HG03575 (cell line): ENCODE measurements around the gene STPG1.

Experiments used
- ATAC-seq: cut with Tn5 transposase; IDR thresholded peaks from one replicate; pipeline ENCODE4 v1.9.1; 2021; ENCODE audit not compliant: unreplicated experiment, insufficient number of reproducible peaks, low FRiP score; ENCODE audit errors: extremely low read depth

The STPG1 gene

DNA sequence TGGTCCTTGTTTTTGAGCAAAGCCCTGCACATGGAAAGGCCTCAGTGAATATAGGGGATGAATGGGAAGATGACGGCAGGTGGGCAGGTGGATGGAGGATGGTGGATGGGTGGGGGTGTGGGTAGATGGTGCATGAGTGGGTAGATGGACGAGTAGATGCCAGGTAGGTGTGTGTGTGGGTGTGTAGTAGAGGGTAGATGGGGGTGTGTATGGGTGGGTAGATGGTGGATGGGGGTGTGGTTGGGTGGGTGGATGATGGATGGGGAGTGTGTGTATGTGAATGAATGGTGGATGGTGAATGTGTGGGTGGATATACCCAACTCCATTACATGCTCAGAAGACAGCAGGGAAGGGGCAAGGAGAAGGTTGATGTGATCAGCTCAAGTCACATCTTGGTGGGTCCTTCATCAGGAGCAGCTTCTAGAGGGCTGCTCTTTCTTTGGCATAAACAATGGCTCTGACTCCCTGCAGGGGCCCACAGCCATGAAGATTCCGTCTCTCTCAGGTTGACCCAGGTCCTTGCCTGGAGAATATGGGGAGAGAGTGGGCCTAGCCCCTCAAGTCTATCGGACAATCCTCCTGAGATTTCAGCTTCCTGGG is 60.2 kb downstream of the STPG1 start:
- no peak for ATAC-seq

DNA sequence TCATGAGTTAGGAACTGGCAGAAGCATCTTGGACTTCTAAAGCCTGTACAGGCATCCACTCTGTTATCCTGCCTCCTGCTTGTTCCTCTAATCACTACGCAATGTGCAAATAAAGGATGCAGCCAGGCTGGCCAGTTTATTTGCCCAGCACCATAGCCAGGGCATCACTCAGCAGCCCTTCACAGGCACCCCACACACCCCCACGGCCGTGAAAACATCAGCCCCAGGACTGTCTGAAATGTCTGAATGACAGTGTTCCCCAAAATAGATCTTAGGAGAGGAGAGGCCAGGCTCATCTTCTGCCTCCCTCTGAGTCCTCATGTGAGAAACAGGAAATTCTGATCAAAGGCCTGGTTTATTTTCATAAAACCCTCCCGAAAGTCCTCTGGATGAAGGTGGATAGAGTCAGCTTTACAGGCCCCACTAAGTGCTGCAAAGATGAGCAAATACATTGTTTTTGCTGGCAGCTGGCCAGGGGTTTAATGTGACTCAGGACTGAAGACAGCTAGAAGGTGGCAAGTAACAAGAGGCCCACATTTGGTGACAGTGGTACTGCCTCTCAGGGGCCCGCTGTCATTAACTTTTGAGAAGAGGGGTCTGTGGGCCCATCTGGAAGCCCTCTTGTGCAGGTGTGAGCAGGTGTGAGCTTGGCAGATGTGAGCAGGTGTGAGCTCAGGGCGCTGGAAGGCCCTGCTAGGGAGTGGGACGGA is 61.5 kb downstream of the STPG1 start:
- no peak for ATAC-seq

DNA sequence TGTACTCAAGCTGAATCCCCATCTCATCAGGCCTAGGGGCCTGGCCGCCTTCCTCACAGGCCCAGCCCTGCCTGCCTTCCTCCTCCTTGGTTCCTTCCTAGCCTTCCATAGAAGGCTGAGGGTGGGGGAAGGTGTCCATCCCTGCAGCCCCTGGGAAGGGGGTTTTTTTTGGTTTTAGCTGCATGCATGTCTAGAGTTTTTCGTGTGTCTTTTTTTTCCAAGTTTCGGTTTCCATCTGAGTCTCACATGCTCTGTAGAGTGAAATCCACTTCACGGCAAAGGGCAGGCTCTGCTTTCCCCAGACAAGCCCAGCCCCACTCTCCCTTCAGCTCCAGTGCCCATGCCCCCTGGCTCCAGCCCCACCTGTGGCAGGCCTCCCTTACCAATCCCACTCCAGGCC is 62.3 kb downstream of the STPG1 start:
- no peak for ATAC-seq

DNA sequence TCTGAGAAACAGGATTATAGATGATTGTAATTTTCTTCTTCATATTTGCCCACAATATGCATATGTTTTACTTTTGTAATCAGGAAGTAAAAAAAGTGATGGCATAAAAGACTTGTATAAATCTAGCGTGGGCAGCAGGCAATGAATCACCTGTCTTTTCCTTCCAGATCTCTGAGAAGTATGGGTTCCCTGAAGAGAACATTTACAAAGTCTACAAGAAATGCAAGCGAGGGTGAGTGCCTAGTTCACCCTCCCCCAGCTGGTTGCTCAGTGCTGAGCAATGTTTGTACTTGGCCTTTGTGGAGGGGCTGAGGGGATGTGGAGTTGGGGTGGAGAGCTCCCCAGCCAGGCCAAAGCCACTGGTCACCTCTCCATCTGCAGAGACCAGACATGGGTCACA is 63.7 kb downstream of the STPG1 start:
- ATAC-seq: no peak

DNA sequence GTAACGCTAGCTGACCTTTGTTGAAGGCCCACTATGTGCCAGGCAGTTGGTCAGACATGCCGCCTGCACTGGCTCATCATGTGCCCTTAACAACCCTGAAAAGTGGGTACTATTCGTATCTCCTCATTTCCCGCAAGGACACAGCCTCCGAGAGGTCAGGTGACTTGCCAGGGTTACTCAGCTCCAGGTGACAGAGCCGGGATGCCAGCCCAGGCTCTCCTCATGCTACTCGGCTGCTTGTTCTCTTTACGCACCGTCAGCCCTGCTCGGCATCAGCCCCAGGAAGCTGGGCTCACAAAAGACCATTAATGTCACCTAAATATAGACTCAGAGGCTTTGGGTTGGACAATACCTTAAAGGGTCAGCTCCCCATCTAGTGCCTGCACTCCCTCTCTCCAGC is 65.4 kb downstream of the STPG1 start:
- ATAC-seq: no peak

DNA sequence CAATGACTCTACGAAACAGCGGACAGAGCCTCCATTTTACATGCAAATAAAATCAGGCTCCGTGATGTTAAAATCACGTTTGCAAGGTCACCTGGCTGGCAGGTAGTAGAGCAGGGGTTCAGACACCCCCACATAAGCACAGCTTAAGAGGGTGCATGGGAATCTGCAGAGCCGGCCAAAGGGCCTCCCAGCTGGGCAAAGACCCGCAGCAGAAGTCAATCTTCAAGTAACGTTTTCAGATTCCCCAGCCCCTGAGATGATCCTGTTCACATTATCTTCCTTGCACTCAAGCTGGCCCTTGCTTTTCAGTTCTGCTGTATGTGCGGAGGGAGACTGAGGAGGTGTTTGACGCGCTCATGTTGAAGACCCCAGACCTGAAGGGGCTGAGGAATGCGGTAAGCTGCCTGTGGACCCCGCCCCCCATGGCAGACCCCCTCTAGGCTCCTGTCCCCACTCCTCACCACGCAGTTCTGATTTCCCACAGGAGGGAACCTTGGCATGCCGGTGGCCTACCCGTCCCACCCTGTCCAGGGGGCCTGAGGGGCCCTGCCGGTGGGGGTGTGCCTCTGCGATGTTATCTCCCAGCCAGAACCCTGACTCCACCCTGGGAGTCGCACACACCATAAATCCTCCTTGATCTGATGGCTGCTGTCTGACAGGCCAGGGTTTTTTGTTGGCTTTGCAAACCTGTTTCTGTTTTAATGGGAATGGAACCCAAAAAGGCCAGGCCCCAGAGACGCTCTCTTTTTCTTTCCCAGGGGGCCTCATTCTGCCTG is 66.2 kb downstream of the STPG1 start:
- ATAC-seq: no peak

DNA sequence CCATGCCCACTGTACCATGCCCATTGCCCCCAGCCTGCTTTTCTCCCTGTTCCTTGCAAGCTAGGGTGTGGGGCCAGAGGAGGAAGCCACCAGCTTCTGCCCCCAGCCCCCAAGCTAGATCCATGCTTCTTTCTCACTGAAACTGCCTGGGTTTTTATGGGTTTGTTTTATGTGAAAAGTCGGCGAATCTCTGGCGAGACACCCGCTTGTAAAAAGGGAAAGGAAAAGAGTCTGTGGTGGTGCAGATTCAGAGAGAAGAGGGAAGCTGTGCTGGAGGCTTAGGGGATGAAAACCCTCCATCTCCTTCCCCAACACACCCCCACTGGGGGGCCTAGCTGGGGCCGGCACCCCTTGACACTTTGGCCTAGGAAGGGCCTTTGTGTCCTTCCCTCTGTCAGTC is 68.2 kb downstream of the STPG1 start:
- no peak for ATAC-seq

DNA sequence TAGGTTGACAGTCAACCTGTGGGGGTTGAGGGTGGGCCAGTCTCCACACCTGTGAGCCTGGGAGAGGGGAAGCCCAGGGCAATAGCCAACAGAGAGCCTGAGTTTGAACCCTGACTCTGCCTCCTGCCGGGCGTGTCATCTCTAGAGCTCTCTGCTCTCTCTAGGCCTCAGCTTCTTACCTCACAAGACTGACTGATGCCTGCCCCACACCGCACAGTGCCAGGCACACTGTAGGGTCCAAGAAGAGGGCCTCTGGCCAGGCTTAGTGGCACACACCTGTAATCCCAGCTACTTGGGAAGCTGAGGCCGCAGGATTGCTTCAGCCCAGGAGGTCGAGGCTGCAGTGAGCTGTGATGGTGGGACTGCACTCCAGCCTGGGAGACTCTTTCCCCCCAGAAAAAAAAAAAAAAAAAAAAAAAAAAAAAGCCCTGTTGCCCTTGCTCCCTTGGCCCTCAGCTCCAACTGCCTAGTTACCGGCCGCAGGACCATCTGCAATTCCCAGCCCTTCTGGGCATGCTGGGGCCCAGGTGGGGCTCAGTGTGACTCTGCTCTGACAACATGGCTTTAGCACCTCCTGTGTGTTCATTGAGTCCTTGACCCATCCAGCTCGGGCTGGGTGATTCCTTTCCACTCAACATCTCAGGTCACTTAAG is 69.4 kb downstream of the STPG1 start:
- ATAC-seq: no peak

DNA sequence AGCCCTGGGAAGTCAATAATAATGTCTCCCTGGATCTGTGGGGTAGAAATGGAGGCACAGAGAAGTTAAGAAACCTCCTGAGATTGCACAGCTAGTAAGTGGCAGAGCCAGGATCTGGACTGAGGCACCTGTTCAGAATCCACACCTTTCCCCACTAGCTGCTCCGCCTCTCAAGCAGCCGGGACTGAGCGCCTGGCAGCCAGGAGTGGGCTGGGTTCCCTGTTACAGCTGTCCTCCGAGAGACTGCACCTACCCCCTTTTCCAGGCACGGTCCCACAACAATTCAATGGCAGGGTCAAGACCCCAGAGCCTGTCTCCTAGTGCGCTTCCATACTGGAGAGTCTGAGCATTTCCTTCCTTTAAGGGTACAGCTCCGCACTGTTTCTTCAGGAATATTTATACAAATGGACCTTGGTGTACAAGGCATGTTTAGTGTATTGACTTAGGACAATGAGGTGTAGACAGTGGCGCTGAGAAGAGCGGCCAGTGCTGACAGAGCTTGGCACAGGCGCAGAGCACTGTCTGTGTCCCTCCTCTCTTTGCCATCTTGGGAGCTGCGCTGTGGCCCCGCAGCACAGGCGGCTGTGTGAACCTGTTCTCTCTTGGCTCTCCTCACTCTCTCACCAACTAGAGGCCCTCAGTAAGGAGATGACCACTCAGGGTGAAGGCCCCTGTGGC is 70.0 kb downstream of the STPG1 start:
- no peak for ATAC-seq

DNA sequence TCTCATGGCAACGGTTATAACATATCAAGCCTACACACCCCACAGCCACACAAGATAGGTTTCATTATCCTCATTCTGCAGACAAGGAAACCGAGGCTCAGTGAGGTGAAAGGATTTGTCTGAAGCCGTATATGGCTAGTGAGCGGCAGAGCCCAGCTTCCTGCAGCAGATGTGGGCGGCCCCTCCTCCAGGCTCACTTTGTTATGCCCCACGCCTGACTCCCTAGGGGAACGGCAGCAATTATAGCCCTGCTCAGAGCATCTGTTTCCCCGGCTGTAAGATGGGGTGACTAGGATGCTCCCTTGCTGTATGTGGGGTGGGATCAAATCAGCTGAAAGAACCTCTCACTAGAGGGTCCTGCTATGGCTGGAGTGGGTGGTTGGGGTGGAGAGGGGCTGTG is 72.3 kb downstream of the STPG1 start:
- ATAC-seq: no peak

DNA sequence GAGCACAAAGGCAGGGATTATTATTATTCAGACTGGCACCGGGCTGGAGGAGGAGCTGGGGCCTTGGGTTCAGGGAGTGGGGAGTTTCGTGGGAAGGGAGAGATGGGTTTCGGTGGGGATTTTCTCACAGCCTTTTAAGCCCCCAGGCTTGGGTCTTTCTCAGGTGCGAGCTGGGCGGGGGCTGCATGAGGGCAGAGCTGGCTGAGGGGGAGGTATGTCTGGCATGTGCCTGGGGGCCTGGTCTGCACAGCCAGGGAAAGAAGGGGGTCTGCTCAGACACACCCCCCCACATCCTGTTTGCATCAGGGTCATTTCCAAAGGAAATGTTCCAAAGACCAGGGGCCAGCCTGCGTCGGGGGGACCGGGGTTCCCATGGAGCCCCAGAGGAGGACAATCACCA is 72.8 kb downstream of the STPG1 start:
- ATAC-seq: no peak

DNA sequence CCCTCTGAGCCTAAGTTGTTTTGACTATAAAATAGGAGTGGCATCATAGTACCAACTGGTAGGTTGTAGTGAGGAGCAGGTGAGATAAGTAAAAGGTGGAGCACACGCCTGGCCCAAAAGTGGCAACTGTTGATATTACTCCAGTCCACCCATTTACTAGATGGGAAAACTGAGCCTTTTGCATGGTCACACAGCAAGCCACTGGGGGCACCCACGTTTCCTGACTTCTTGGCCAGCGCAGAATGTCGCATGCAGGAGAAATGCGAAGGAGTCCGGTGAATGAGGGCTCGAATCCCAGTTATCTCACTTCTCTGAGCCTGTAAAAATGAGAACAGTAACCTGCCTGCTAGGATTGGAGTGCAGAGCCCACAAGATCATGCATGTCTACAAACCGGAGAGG is 73.6 kb downstream of the STPG1 start:
- no peak for ATAC-seq

DNA sequence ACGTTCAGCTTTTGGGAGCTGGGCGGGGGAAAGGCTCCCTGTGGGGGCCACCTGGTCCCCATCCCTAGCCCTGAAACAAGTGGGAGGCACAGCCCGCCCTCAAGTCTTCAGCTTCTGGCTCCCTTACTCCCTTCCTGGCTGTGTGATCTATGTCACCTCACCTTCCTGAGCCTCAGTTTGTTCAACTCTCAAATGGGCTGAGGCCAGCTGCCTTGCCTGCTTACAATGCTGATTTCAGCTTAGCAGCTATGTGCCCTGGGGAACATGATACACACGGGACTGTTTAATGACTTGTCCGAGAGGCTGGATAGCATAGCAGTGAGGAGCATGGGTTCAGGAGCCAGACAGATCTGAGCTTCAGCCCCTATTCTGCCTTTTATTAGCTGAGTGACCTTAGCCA is 75.1 kb downstream of the STPG1 start:
- ATAC-seq: no peak

DNA sequence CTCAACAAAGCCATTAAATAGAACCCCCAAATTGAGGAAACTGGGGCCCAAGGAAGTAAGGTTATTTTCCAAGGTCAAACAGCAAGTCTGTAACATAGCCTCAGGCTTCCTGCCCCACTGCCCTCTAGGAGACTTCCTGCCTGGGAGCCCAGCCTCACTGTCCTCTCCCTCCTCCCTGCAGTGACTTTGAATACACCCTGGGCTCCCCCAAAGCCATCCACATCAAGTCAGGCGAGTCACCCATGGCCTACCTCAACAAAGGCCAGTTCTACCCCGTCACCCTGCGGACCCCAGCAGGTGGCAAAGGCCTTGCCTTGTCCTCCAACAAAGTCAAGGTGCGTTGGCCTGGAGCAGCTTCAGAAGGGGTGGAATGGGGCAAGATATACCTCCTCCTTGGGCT is 76.1 kb downstream of the STPG1 start:
- ATAC-seq: no peak

DNA sequence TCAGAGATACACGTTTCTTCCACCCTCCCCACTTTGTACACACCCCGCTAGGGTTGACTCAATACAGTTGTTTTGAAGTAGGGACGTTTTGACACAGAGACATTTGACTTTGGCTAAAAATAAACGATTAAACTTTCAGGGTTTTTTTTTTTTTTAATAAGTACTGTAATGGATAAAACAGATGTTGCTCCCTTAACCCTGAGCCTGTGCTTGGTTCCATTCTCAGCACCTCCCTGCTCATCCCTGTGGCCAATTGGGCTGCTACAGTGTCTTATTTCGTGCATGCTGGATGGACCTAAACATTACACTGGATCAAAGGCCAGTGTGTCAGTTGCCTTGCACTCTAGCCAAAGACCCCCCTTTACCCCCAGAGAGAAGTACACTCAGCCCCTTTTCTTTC is 77.5 kb downstream of the STPG1 start:
- no peak for ATAC-seq

DNA sequence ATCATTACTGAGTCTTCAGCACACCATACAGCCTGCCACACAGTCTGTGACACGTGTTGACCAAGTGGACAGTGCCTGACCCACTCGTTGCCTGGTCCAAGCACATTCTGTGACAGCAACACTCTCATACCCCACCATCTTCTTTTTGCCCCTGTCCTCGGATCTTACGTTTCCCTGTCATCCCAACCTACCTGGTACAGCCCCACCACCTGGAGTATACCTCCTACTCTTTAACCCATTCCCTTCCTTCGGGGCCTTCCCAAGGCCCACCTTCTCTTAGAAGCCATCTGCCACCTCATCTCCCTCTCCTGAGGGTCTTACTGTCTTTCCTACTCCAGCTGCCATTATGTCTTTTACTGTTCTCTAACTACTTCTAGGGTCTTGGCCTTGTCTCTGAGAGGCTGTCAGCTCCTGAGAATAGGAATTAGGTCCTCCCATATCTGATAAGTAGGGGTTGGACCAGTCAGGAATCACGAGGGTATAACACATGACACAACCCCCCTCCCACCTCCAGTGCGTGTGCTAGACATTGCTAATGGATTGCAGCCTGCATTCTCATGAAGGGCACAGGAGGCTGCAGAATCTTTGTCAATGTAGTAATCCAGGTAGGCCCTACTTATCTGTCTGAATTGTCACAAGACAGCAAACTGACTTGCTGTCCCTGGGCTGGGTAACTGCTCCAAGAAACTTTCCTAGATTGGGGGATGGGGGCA is 81.5 kb downstream of the STPG1 start:
- ATAC-seq: no peak

DNA sequence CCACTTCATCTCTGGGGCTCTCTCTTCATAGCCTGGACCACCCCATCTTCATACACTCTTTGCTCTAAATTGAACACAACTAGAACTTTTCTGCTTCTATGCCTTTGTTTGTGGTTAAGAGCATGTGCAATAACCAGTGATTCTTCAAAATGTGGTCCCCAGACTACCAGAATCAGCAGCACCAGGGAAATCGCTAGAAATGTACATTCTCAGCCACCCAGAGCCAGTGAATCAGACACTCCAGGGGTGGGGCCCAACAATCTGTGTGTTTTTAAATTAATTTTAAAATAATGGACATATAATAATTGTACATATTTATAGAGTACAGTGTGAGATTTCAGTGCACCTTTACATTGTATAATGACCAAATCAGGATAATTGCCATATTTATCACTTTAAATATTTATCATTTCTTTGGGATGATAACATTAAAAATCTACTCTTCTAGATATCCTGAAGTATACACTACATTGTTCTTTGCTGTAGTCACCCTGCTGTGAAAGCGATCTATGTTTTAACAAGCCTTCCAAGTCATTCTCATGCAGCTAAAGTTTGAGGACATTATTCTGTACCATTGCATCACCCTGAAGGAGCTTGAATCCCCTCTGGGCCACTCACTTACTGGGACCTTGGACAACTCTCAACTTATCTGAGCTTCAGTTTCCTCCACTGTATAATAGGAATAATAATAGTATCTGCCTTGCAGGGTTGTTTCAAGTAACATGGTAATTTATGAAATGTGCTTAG is 83.6 kb downstream of the STPG1 start:
- ATAC-seq: no peak

DNA sequence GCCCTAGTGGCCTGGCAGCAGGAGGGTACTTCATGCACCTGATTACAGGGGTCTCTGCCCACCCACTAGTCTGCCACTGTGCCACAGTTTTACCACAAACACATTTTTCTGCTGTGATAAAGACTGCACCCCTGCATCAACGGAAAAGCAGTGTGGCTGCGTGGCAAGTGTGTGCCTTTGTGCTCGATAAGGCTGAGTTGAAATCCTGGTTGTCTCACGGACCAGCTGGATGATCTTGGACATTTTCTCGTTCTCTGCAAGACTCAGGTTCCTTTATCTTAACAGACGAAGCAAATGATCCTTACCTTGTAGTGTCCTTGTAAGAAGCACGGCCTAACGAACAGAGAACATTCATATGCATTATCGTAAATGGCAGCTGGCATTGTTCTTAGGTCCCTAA is 84.3 kb downstream of the STPG1 start:
- ATAC-seq: no peak
